ENCODE data around the gene RTL5.
"Not testable (repeated sequence)": the region's sequence is repeated elsewhere in the genome, so short reads cannot be mapped to it uniquely, and the experiment has no call there.

RTL5 gene

GRCh38 chrX:72131317-72132294 is at the start of gene RTL5:
Gene RTL5 (minus strand): TSS chrX:72131915.
- DNase-seq (ENCODE audit: low spot score), result no peak

- DNase-seq (ENCODE audit: low spot score), result no peak
Observed at GRCh38 chrX:72180539-72180938, 48.8 kb upstream of the RTL5 start.

- no peak for DNase-seq (ENCODE audit: low spot score)
Observed at GRCh38 chrX:72176981-72177380, 45.3 kb upstream of the RTL5 start.

GRCh38 chrX:72176289-72176688 is 44.6 kb upstream of the RTL5 start:
- not testable (repeated sequence) for DNase-seq (ENCODE audit: low spot score)

- no peak for DNase-seq (ENCODE audit: low spot score)
Observed at GRCh38 chrX:72169008-72169728, 37.5 kb upstream of the RTL5 start.

GRCh38 chrX:72165551-72165950 is 33.8 kb upstream of the RTL5 start:
- no peak for DNase-seq (ENCODE audit: low spot score)

GRCh38 chrX:72159769-72160168 is 28.1 kb upstream of the RTL5 start:
- no peak for DNase-seq (ENCODE audit: low spot score)

GRCh38 chrX:72158773-72159172 is 27.1 kb upstream of the RTL5 start:
- no peak for DNase-seq (ENCODE audit: low spot score)

- DNase-seq (ENCODE audit: low spot score), result no peak
Observed at GRCh38 chrX:72146527-72146926, 14.8 kb upstream of the RTL5 start.

GRCh38 chrX:72145181-72145580 is 13.5 kb upstream of the RTL5 start:
- no peak for DNase-seq (ENCODE audit: low spot score)

GRCh38 chrX:72143609-72143907 is 11.8 kb upstream of the RTL5 start:
- no peak for DNase-seq (ENCODE audit: low spot score)

- DNase-seq (ENCODE audit: low spot score), result no peak
Observed at GRCh38 chrX:72142794-72143608, 11.3 kb upstream of the RTL5 start.

GRCh38 chrX:72142094-72142793 is 10.5 kb upstream of the RTL5 start:
- DNase-seq (ENCODE audit: low spot score), result no peak

GRCh38 chrX:72141372-72142004 is 9.8 kb upstream of the RTL5 start:
- DNase-seq (ENCODE audit: low spot score), result no peak

- DNase-seq (ENCODE audit: low spot score), result no peak
Observed at GRCh38 chrX:72139538-72139937, 7.8 kb upstream of the RTL5 start.

GRCh38 chrX:72137846-72138495 is 6.3 kb upstream of the RTL5 start:
- no peak for DNase-seq (ENCODE audit: low spot score)

GRCh38 chrX:72133851-72134546 is 2.3 kb upstream of the RTL5 start:
- DNase-seq (ENCODE audit: low spot score), result no peak

GRCh38 chrX:72132456-72132855 is 741 bp upstream of the RTL5 start:
- no peak for DNase-seq (ENCODE audit: low spot score)

GRCh38 chrX:72130762-72131250 is 909 bp downstream of the RTL5 start:
- DNase-seq (ENCODE audit: low spot score), result no peak

- no peak for DNase-seq (ENCODE audit: low spot score)
Observed at GRCh38 chrX:72130156-72130761, 1.5 kb downstream of the RTL5 start.
